ENCODE results near the gene TRPM3.

TRPM3 gene

GRCh38 chr9:70561111-70561510, 560.3 kb downstream of the TRPM3 start:
- DNase-seq (ENCODE audit: low read depth in 1 of 2, low spot score in 1 of 2) = no peak
- Histone ChIP-seq H3K4me3 (replicated peaks; ENCODE audit: insufficient read depth, low read length) (no peak overlapping the region), H3K27ac (replicated peaks) (no peak overlapping the region), H3K27me3 (ENCODE audit: insufficient read depth, poor library complexity, severe bottlenecking) (no peaks in the 10 kb centered on the region)
- TF ChIP-seq GABPA (IDR thresholded peaks at IDR 0.05; ENCODE audit: low read depth) (no peak), CTCF (IDR thresholded peaks at IDR 0.05; ENCODE audit: insufficient read depth, low read length) (no peak), SPI1 (IDR thresholded peaks at IDR 0.05; ENCODE audit: borderline replicate concordance, low read depth) (no peak), REST (IDR thresholded peaks at IDR 0.05; ENCODE audit: insufficient replicate concordance, low read depth) (no peak), POLR2AphosphoS5 (IDR thresholded peaks at IDR 0.05; ENCODE audit: low read depth) (no peak)

- TF ChIP-seq SPI1 (IDR thresholded peaks at IDR 0.05; ENCODE audit: borderline replicate concordance, low read depth) (no peak), GABPA (IDR thresholded peaks at IDR 0.05; ENCODE audit: low read depth) (no peak), POLR2AphosphoS5 (IDR thresholded peaks at IDR 0.05; ENCODE audit: low read depth) (no peak), CTCF (IDR thresholded peaks at IDR 0.05; ENCODE audit: insufficient read depth, low read length) (no peak), REST (IDR thresholded peaks at IDR 0.05; ENCODE audit: insufficient replicate concordance, low read depth) (no peak)
- Histone ChIP-seq H3K27me3 (ENCODE audit: insufficient read depth, poor library complexity, severe bottlenecking) (no peaks in the 10 kb centered on the region), H3K4me3 (replicated peaks; ENCODE audit: insufficient read depth, low read length) (no peak overlapping the region), H3K27ac (replicated peaks) (no peak overlapping the region)
- DNase-seq (ENCODE audit: low read depth in 1 of 2, low spot score in 1 of 2) = no peak
These were observed 562.3 kb downstream of the TRPM3 start for GRCh38 chr9:70559102-70559501.

- no peak for DNase-seq (ENCODE audit: low read depth in 1 of 2, low spot score in 1 of 2)
- H3K4me3 ChIP-seq (replicated peaks; ENCODE audit: insufficient read depth, low read length) = no peak overlapping the region
- no peak overlapping the region for H3K27ac ChIP-seq (replicated peaks)
- no peaks in the 10 kb centered on the region for H3K27me3 ChIP-seq (ENCODE audit: insufficient read depth, poor library complexity, severe bottlenecking)
- TF ChIP-seq POLR2AphosphoS5 (IDR thresholded peaks at IDR 0.05; ENCODE audit: low read depth) (no peak), REST (IDR thresholded peaks at IDR 0.05; ENCODE audit: insufficient replicate concordance, low read depth) (no peak), SPI1 (IDR thresholded peaks at IDR 0.05; ENCODE audit: borderline replicate concordance, low read depth) (no peak), CTCF (IDR thresholded peaks at IDR 0.05; ENCODE audit: insufficient read depth, low read length) (no peak)
These were observed 563.6 kb downstream of the TRPM3 start for GRCh38 chr9:70557661-70558369.
